Mesenchymal stem cell (in vitro differentiated cells and primary cell): ENCODE results near the gene TIPRL.

Experiments used
- DNase-seq: peaks from one replicate; pipeline ENCODE4 v3.0.0-alpha.2; 2013
- H2AFZ ChIP-seq: one replicate; pipeline ENCODE4 v1.6.1; 2013; ENCODE audit warnings: low read depth, mild to moderate bottlenecking, control low read depth, inconsistent platforms, low read length, moderate library complexity
- H2AK5ac ChIP-seq: 2 replicates; pipeline ENCODE4 v1.6.1; 2013; ENCODE audit warnings: low read length, moderate library complexity, mild to moderate bottlenecking, inconsistent platforms; ENCODE audit not compliant: severe bottlenecking
- H2BK120ac ChIP-seq: one replicate; pipeline ENCODE4 v1.6.1; 2013; ENCODE audit warnings: low read depth, mild to moderate bottlenecking, inconsistent platforms, low read length, moderate library complexity
- H2BK12ac ChIP-seq, 2 experiments: one replicate each; pipeline ENCODE4 v1.6.1; 2013; ENCODE audit warnings: inconsistent platforms in 2 of 2, low read length in 2 of 2, mild to moderate bottlenecking in 2 of 2, moderate library complexity in 2 of 2, control low read depth in 1 of 2
- H2BK15ac ChIP-seq: one replicate; pipeline ENCODE4 v1.6.1; 2013; ENCODE audit warnings: mild to moderate bottlenecking, low read depth, inconsistent platforms; ENCODE audit not compliant: poor library complexity, severe bottlenecking
- H2BK5ac ChIP-seq: 2 replicates; pipeline ENCODE4 v1.6.1; 2013; ENCODE audit warnings: low read depth, mild to moderate bottlenecking, low read length, control low read depth, inconsistent platforms; ENCODE audit not compliant: poor library complexity, severe bottlenecking
- H3K14ac ChIP-seq, 2 experiments: one replicate each; pipeline ENCODE4 v1.6.1; 2013; ENCODE audit warnings: inconsistent platforms in 2 of 2, low read length in 2 of 2, control low read depth in 1 of 2, mild to moderate bottlenecking in 1 of 2, moderate library complexity in 1 of 2
- H3K18ac ChIP-seq, 2 experiments: one replicate each; pipeline ENCODE4 v1.6.1; 2013; ENCODE audit warnings: inconsistent platforms in 2 of 2, low read length in 2 of 2, control low read depth in 1 of 2, low read depth in 1 of 2, mild to moderate bottlenecking in 1 of 2
- H3K23ac ChIP-seq, 2 experiments: one replicate each; pipeline ENCODE4 v1.6.1; 2013; ENCODE audit warnings: inconsistent platforms in 2 of 2, low read length in 2 of 2, mild to moderate bottlenecking in 2 of 2, moderate library complexity in 2 of 2, control low read depth in 1 of 2
- H3K27ac ChIP-seq: 2 replicates; pipeline ENCODE4 v1.5.1; 2013; ENCODE audit warnings: mild to moderate bottlenecking, moderate library complexity, low read length, control low read depth, inconsistent platforms; ENCODE audit not compliant: poor library complexity, severe bottlenecking
- H3K27me3 ChIP-seq, 2 experiments: 2 replicates each; pipeline versions ENCODE4 v1.6.1 to v1.7.0; 2013; ENCODE audit warnings: low read length in 2 of 2, mild to moderate bottlenecking in 2 of 2, moderate library complexity in 2 of 2, control low read depth in 1 of 2, inconsistent platforms in 1 of 2; ENCODE audit not compliant: control insufficient read depth in 1 of 2, insufficient read depth in 1 of 2
- H3K36me3 ChIP-seq, 2 experiments: 2 replicates each; pipeline versions ENCODE4 v1.6.1 to v1.7.0; 2013; ENCODE audit warnings: low read length in 2 of 2, control low read depth in 1 of 2, inconsistent platforms in 1 of 2, low read depth in 1 of 2, mild to moderate bottlenecking in 1 of 2; ENCODE audit not compliant: insufficient read depth in 2 of 2, control insufficient read depth in 1 of 2
- H3K4ac ChIP-seq, 2 experiments: one replicate each; pipeline ENCODE4 v1.6.1; 2013; ENCODE audit warnings: inconsistent platforms in 2 of 2, low read length in 2 of 2, mild to moderate bottlenecking in 2 of 2, moderate library complexity in 2 of 2, control low read depth in 1 of 2, low read depth in 1 of 2
- H3K4me1 ChIP-seq: 2 replicates; pipeline ENCODE4 v1.6.1; 2013; ENCODE audit warnings: low read depth, low read length, control low read depth; ENCODE audit not compliant: control insufficient read depth, insufficient read depth
- H3K4me2 ChIP-seq: 2 replicates; pipeline ENCODE4 v1.6.1; 2013; ENCODE audit warnings: low read length, mild to moderate bottlenecking, inconsistent platforms; ENCODE audit not compliant: poor library complexity, severe bottlenecking
- H3K4me3 ChIP-seq, 2 experiments: 2 replicates each; pipeline versions ENCODE4 v1.5.1 to v1.7.0; 2013; ENCODE audit warnings: low read length in 2 of 2, mild to moderate bottlenecking in 2 of 2, control low read depth in 1 of 2, low read depth in 1 of 2; ENCODE audit not compliant: insufficient read depth in 1 of 2
- H3K79me1 ChIP-seq: replicated peaks from 2 replicates; pipeline ENCODE4 v1.6.1; 2013; ENCODE audit warnings: mild to moderate bottlenecking, control low read depth, low read length, inconsistent platforms; ENCODE audit not compliant: poor library complexity, severe bottlenecking
- H3K9ac ChIP-seq: 2 replicates; pipeline ENCODE4 v1.7.0; 2013; ENCODE audit warnings: mild to moderate bottlenecking, low read length, moderate library complexity
- H3K9me3 ChIP-seq: 2 replicates; pipeline ENCODE4 v1.7.0; 2013; ENCODE audit warnings: mild to moderate bottlenecking, low read length; ENCODE audit not compliant: control insufficient read depth
- H4K8ac ChIP-seq: one replicate; pipeline ENCODE4 v1.6.1; 2013; ENCODE audit warnings: inconsistent platforms, mild to moderate bottlenecking, low read length, moderate library complexity
- H4K91ac ChIP-seq: one replicate; pipeline ENCODE4 v1.6.1; 2013; ENCODE audit warnings: mild to moderate bottlenecking, low read length, inconsistent platforms
- WGBS: methylation state at CpG from one replicate; pipeline ENCODE4 v1.1.7; 2013; ENCODE audit warnings: mixed read lengths; 5-methylcytosine and 5-hydroxymethylcytosine counted together

Gene TIPRL

DNA sequence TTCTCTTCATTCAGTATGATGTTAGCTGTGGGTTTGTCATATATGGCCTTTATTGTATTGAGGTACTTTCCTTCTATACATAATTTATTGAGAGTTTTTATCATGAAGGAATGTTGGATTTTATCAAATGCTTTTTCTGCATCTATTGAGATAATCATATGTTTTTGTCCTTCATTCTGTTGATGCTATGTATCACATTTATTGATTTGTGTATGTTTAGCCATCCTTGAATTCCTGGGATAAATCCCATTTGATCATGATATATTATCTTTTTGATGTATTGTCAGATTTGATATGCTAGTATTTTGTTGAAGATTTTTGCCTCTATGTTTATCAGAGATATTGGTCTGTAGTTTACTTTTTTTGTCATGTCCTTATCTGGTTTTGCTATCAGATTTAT, 21.1 kb upstream of the TIPRL start:
- Histone ChIP-seq H3K4me3 (no peak overlapping the region), H2BK5ac (no peak overlapping the region), H3K18ac (no peak overlapping the region), H3K27ac (no peak overlapping the region), H4K91ac (no peak overlapping the region), H3K79me1 (no peaks in the 10 kb centered on the region), H3K36me3 (no peaks in the 10 kb centered on the region), H3K9me3 (peaks cover 26% of the 10 kb centered on the region), H3K4ac (no peak overlapping the region), H2AK5ac (no peak overlapping the region), H2AFZ (no peak overlapping the region), H3K23ac (no peak overlapping the region), H3K4me1 (no peaks in the 10 kb centered on the region), H3K9ac (no peak overlapping the region), H2BK15ac (no peak overlapping the region), H3K27me3 (no peaks in the 10 kb centered on the region), H3K4me2 (no peak overlapping the region), H3K14ac (no peak overlapping the region), H2BK12ac (no peak overlapping the region), H2BK120ac (no peak overlapping the region), H4K8ac (no peak overlapping the region)
- no peak for DNase-seq

DNA sequence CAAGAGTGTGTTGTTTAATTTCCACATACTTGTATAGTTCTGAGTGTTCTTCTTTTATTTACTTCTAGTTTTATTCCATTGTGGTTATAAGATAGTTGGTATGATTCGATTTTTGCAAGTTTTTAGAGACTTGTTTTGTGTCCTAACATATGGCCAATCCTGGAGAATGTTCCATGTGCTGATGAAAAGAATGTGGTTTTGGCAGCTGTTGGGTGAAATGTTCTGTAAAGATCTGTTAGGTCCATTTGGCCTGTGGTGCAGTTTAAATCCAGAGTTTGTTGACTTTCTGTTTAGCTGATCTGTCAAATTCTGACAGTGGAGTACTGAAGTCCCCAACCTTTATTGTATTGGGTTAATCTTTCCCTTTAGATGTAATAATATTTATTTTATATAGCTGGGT, 19.5 kb upstream of the TIPRL start:
- Histone ChIP-seq H3K36me3 (no peaks in the 10 kb centered on the region), H3K27me3 (no peaks in the 10 kb centered on the region), H2BK120ac (no peak overlapping the region), H3K79me1 (no peaks in the 10 kb centered on the region), H3K27ac (no peak overlapping the region), H3K4me1 (no peaks in the 10 kb centered on the region), H4K8ac (no peak overlapping the region), H3K4me3 (no peak overlapping the region), H3K4ac (no peak overlapping the region), H2AK5ac (no peak overlapping the region), H2BK12ac (no peak overlapping the region), H3K9ac (no peak overlapping the region), H2AFZ (no peak overlapping the region), H3K4me2 (no peak overlapping the region), H3K14ac (no peak overlapping the region), H2BK15ac (no peak overlapping the region), H3K18ac (no peak overlapping the region), H4K91ac (no peak overlapping the region), H3K9me3 (peaks cover 26% of the 10 kb centered on the region), H3K23ac (no peak overlapping the region), H2BK5ac (no peak overlapping the region)
- WGBS: 35% methylated on average over 1 of the region's 1 CpG
- no peak for DNase-seq

GRCh38 chr1:168159979-168160378, 18.8 kb upstream of the TIPRL start:
- Histone ChIP-seq H2BK12ac (no peak overlapping the region), H3K36me3 (no peaks in the 10 kb centered on the region), H3K79me1 (no peaks in the 10 kb centered on the region), H3K27me3 (no peaks in the 10 kb centered on the region), H3K27ac (no peak overlapping the region), H3K4ac (no peak overlapping the region), H3K4me3 (no peak overlapping the region), H3K14ac (no peak overlapping the region), H2AK5ac (no peak overlapping the region), H3K18ac (no peak overlapping the region), H3K9me3 (peaks cover 26% of the 10 kb centered on the region), H2BK120ac (no peak overlapping the region), H2BK15ac (no peak overlapping the region), H3K9ac (no peak overlapping the region), H4K91ac (no peak overlapping the region), H4K8ac (no peak overlapping the region), H3K4me1 (peaks cover 2% of the 10 kb centered on the region), H2BK5ac (no peak overlapping the region), H3K23ac (no peak overlapping the region), H2AFZ (no peak overlapping the region), H3K4me2 (no peak overlapping the region)
- WGBS: no CpG with 5 or more reads among the region's 1 CpG
- no peak for DNase-seq

GRCh38 chr1:168161459-168161858, 17.3 kb upstream of the TIPRL start:
- no peak overlapping the region for H2AK5ac ChIP-seq
- no peaks in the 10 kb centered on the region for H3K27me3 ChIP-seq
- H3K79me1 ChIP-seq: no peaks in the 10 kb centered on the region
- no peak overlapping the region for H2BK15ac ChIP-seq
- H2BK120ac ChIP-seq: no peak overlapping the region
- no peak overlapping the region for H3K4me3 ChIP-seq
- no peak overlapping the region for H3K9ac ChIP-seq
- no peak for DNase-seq
- no peak overlapping the region for H3K4ac ChIP-seq
- H4K8ac ChIP-seq: no peak overlapping the region
- no peak overlapping the region for H3K4me2 ChIP-seq
- H3K18ac ChIP-seq: no peak overlapping the region
- H3K4me1 ChIP-seq: peaks cover 3% of the 10 kb centered on the region
- no peak overlapping the region for H3K23ac ChIP-seq
- H3K36me3 ChIP-seq: no peaks in the 10 kb centered on the region
- no peak overlapping the region for H3K27ac ChIP-seq
- H3K9me3 ChIP-seq: peaks cover 26% of the 10 kb centered on the region
- WGBS: 83% methylated on average over 2 of the region's 2 CpGs
- H2AFZ ChIP-seq: no peak overlapping the region
- no peak overlapping the region for H3K14ac ChIP-seq
- H4K91ac ChIP-seq: no peak overlapping the region
- H2BK5ac ChIP-seq: no peak overlapping the region
- H2BK12ac ChIP-seq: no peak overlapping the region
